HCEC 1CT (cell line): ENCODE results near the gene ABCG8.

Experiments used
- DNase-seq: peaks from one replicate; pipeline ENCODE4 v3.0.0-alpha.2; 2017

Gene ABCG8

DNA sequence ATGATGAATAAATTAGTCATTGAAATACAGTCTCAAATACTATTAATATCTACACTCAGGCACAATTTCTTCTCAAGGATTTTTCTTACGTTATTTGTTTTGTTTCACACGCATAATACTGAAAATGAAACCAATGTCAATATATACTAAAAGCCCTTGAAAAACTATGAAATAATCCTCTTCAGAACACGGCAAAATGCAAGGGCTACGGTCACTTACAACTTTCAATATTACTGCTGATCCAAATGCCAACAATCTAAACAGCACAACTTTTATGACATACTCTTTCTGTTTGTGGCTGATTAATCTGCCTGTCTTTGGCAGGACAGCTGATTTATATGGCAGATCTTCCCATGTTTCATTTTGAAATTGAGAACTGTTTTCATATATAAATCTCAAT lies 88.7 kb downstream of the ABCG8 start:
- no peak for DNase-seq

DNA sequence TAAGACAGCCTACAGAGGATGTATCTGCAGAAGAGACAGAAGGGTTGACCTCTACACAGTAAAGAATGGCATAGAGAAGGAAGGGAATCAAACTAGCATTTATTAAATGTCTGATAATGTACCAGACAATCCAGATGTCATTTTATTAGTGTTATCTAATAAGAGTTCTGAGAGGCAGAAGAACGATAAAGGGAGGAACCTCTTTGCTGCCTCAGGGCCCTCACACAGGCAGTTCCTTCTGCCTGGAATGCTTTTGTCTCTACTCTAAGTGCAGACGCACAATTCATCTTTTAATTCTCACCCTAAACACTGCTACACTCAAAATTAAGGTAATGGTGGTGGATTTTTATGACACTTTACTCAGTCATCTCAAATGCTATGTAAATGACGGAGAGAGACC lies 92.5 kb downstream of the ABCG8 start:
- DNase-seq: no peak
